H1 (cell line): Measurements from ENCODE around the gene PCDHA1. TPM values are rescaled to one million over a fixed set of nuclear protein-coding genes. Genes with fewer than 3 reads are reported as not detected.

ENCODE experiments used
- CTCF ChIA-PET: fragments of 300-600 bp; sonication (Branson Sonifier 250); formaldehyde crosslinking; loops from one replicate; lab custom pipeline; 2021; ENCODE audit not compliant: partially characterized antibody; lab: Charles Lee
- POLR2A ChIA-PET: fragments of 300-600 bp; sonication (Branson Sonifier 250); formaldehyde crosslinking; loops from one replicate; lab custom pipeline; 2021; ENCODE audit warnings: inconsistent platforms; ENCODE audit not compliant: partially characterized antibody; lab: Charles Lee
- DNase-seq, 2 experiments: peaks; one replicate each; pipeline versions ENCODE4 v3.0.0 to v3.0.0-alpha.2; 2010 to 2022; ENCODE audit warnings: low spot score in 2 of 2, low read depth in 1 of 2, mixed read lengths in 1 of 2
- FAIRE-seq: peaks from 2 replicates; lab custom pipeline; 2011; peaks lifted over from hg19 to GRCh38; lab: Jason Lieb, UNC
- H2AFZ ChIP-seq: 2 replicates; pipeline ENCODE4 v1.8.1; 2012; ENCODE audit warnings: low read length, inconsistent platforms
- H2AK5ac ChIP-seq: 2 replicates; pipeline ENCODE4 v1.6.1; 2013; ENCODE audit warnings: low read depth, low read length
- H2BK120ac ChIP-seq: replicated peaks from 2 replicates; pipeline ENCODE3; 2013; ENCODE audit warnings: low read depth, low read length, inconsistent platforms
- H2BK12ac ChIP-seq: 2 replicates; pipeline ENCODE4 v1.6.1; 2013; ENCODE audit warnings: low read depth, low read length
- H2BK15ac ChIP-seq: 2 replicates; pipeline ENCODE4 v1.6.1; 2013; ENCODE audit warnings: low read length
- H2BK20ac ChIP-seq: 2 replicates; pipeline ENCODE4 v1.6.1; 2013; ENCODE audit warnings: low read length
- H2BK5ac ChIP-seq: 2 replicates; pipeline ENCODE4 v1.6.1; 2013; ENCODE audit warnings: low read depth, low read length
- H3K14ac ChIP-seq: 2 replicates; pipeline ENCODE4 v1.6.1; 2013; ENCODE audit warnings: inconsistent platforms; ENCODE audit not compliant: insufficient read length
- H3K18ac ChIP-seq: 2 replicates; pipeline ENCODE4 v1.6.1; 2013; ENCODE audit warnings: low read length; ENCODE audit errors: extremely low read depth
- H3K23ac ChIP-seq: 2 replicates; pipeline ENCODE4 v1.6.1; 2013; ENCODE audit warnings: inconsistent platforms; ENCODE audit not compliant: insufficient read length
- H3K23me2 ChIP-seq: 2 replicates; pipeline ENCODE4 v1.6.1; 2013; ENCODE audit warnings: low read depth, low read length
- H3K27ac ChIP-seq: 2 replicates; pipeline ENCODE4 v1.6.1; 2011; ENCODE audit warnings: low read depth, low read length, inconsistent platforms
- H3K27me3 ChIP-seq, 4 experiments: replicated peaks in 1 of 4; 1 replicate in 1 of 4; 2 replicates in 3 of 4; pipeline versions ENCODE4 v1.6.1 to v1.8.1; 2011 to 2013; ENCODE audit warnings: low read length in 3 of 4, mild to moderate bottlenecking in 3 of 4, inconsistent platforms in 2 of 4, mixed read lengths in 2 of 4, moderate library complexity in 1 of 4; ENCODE audit not compliant: control insufficient read depth in 3 of 4, insufficient read depth in 3 of 4; ENCODE audit errors: extremely low read depth in 1 of 4
- H3K36me3 ChIP-seq, 4 experiments: 2 replicates each; pipeline versions ENCODE4 v1.6.1 to v1.8.1; 2011 to 2013; ENCODE audit warnings: mild to moderate bottlenecking in 4 of 4, low read length in 3 of 4, moderate library complexity in 2 of 4, control low read depth in 1 of 4, inconsistent platforms in 1 of 4; ENCODE audit not compliant: insufficient read depth in 4 of 4, control insufficient read depth in 2 of 4
- H3K4ac ChIP-seq: replicated peaks from 2 replicates; pipeline ENCODE3; 2013; ENCODE audit warnings: low read length, low read depth, mixed read lengths, inconsistent platforms; ENCODE audit not compliant: insufficient read length
- H3K4me1 ChIP-seq, 4 experiments: replicated peaks in 1 of 4; 1 replicate in 1 of 4; 2 replicates in 3 of 4; pipeline versions ENCODE4 v1.6.1 to v1.8.1; 2011 to 2013; ENCODE audit warnings: low read length in 3 of 4, inconsistent platforms in 2 of 4, mixed read lengths in 1 of 4; ENCODE audit not compliant: insufficient read depth in 4 of 4, control insufficient read depth in 3 of 4
- H3K4me2 ChIP-seq, 2 experiments: 2 replicates each; pipeline versions ENCODE4 v1.6.1 to v1.8.1; 2011 to 2013; ENCODE audit warnings: low read depth in 2 of 2, low read length in 2 of 2, control low read depth in 1 of 2, inconsistent platforms in 1 of 2, mild to moderate bottlenecking in 1 of 2; ENCODE audit not compliant: insufficient read depth in 1 of 2
- H3K4me3 ChIP-seq, 4 experiments: fragments of 200-600, 300-600 bp in 1 of 4; sonication (generic), shearing (Covaris generic), sonication (Bioruptor Twin) in 1 of 4; 2 replicates each; pipeline versions ENCODE4 v1.5.1 to v1.8.1; 2011 to 2016; ENCODE audit warnings: low read length in 4 of 4, low read depth in 3 of 4, control low read depth in 2 of 4, inconsistent platforms in 2 of 4, mild to moderate bottlenecking in 2 of 4, mixed read lengths in 1 of 4, moderate library complexity in 1 of 4; ENCODE audit not compliant: insufficient read depth in 2 of 4; ENCODE audit errors: extremely low read depth in 1 of 4
- H3K56ac ChIP-seq: replicated peaks from 2 replicates; pipeline ENCODE3; 2013; ENCODE audit warnings: low read depth, mild to moderate bottlenecking, mixed read lengths, low read length, inconsistent platforms; ENCODE audit not compliant: insufficient read length
- H3K79me1 ChIP-seq: 2 replicates; pipeline ENCODE4 v1.6.1; 2013; ENCODE audit warnings: low read depth, low read length, control low read depth
- H3K79me2 ChIP-seq, 2 experiments: 2 replicates each; pipeline versions ENCODE4 v1.6.1 to v1.8.1; 2012 to 2013; ENCODE audit warnings: low read length in 2 of 2, mild to moderate bottlenecking in 2 of 2, inconsistent platforms in 1 of 2; ENCODE audit not compliant: insufficient read depth in 2 of 2, control insufficient read depth in 1 of 2
- H3K9ac ChIP-seq, 4 experiments: replicated peaks in 1 of 4; 1 replicate in 1 of 4; 2 replicates in 3 of 4; pipeline versions ENCODE4 v1.6.1 to v1.8.1; 2011 to 2013; ENCODE audit warnings: low read depth in 3 of 4, low read length in 3 of 4, control low read depth in 2 of 4, mild to moderate bottlenecking in 2 of 4, moderate library complexity in 2 of 4, inconsistent platforms in 1 of 4; ENCODE audit errors: extremely low read depth in 1 of 4
- H3K9me3 ChIP-seq, 2 experiments: 2 replicates each; pipeline versions ENCODE4 v1.6.1 to v1.8.1; 2012 to 2013; ENCODE audit warnings: mild to moderate bottlenecking in 2 of 2, moderate library complexity in 2 of 2, control low read depth in 1 of 2, inconsistent platforms in 1 of 2, low read depth in 1 of 2, low read length in 1 of 2, mixed read lengths in 1 of 2; ENCODE audit not compliant: insufficient read depth in 2 of 2
- H4K20me1 ChIP-seq, 2 experiments: replicated peaks in 1 of 2; 2 replicates each; pipeline versions ENCODE3 to v1.8.1; 2011 to 2013; ENCODE audit warnings: inconsistent platforms in 2 of 2, low read length in 2 of 2, mild to moderate bottlenecking in 1 of 2; ENCODE audit not compliant: insufficient read depth in 2 of 2, control insufficient read depth in 1 of 2
- H4K5ac ChIP-seq: 2 replicates; pipeline ENCODE4 v1.6.1; 2013; ENCODE audit warnings: low read length, low read depth, mixed read lengths, inconsistent platforms; ENCODE audit not compliant: insufficient read length
- H4K8ac ChIP-seq: 2 replicates; pipeline ENCODE4 v1.8.0; 2013; ENCODE audit warnings: mild to moderate bottlenecking, moderate library complexity, low read length, inconsistent platforms; ENCODE audit not compliant: insufficient read depth; ENCODE audit errors: extremely low read depth
- H4K91ac ChIP-seq: replicated peaks from 2 replicates; pipeline ENCODE3; 2013; ENCODE audit warnings: low read length, mixed read lengths, inconsistent platforms; ENCODE audit not compliant: insufficient read length
- BACH1 ChIP-seq: IDR thresholded peaks from 2 replicates; pipeline ENCODE4 v1.6.1; 2012; ENCODE audit warnings: low read length, improper control_type of control experiment
- CBX8 ChIP-seq: fragments of 300-800, 300-1000 bp; sonication (generic); IDR thresholded peaks from 2 replicates; pipeline ENCODE4 v1.7.1; 2016; ENCODE audit warnings: low read depth, low read length, borderline replicate concordance
- CEBPB ChIP-seq: IDR thresholded peaks from 2 replicates; pipeline ENCODE4 v1.6.1; 2012; ENCODE audit warnings: low read depth, low read length
- CHD2 ChIP-seq: IDR thresholded peaks from 2 replicates; pipeline ENCODE4 v1.6.1; 2012; ENCODE audit warnings: low read length, improper control_type of control experiment
- CTBP2 ChIP-seq: IDR thresholded peaks from 2 replicates; pipeline ENCODE4 v1.7.0; 2011; ENCODE audit warnings: borderline replicate concordance, mild to moderate bottlenecking, moderate library complexity, mixed read lengths, low read length; ENCODE audit not compliant: insufficient read depth, insufficient read length
- CTCF ChIP-seq, 3 experiments: IDR thresholded peaks; 1 replicate in 2 of 3; 2 replicates in 1 of 3; pipeline versions ENCODE4 v1.5.1 to v1.6.1; 2011; ENCODE audit warnings: low read length in 3 of 3, mild to moderate bottlenecking in 3 of 3, inconsistent platforms in 2 of 3, low read depth in 1 of 3, moderate library complexity in 1 of 3; ENCODE audit not compliant: insufficient read depth in 1 of 3; ENCODE audit errors: control extremely low read depth in 1 of 3
- HDAC2 ChIP-seq, 2 experiments: fragments of 300-600 bp in 1 of 2; sonication (generic) in 1 of 2; IDR thresholded peaks; 2 replicates each; pipeline ENCODE4 v1.6.1; 2011 to 2012; ENCODE audit warnings: low read depth in 2 of 2, low read length in 2 of 2, mild to moderate bottlenecking in 2 of 2, moderate library complexity in 2 of 2, borderline replicate concordance in 1 of 2, inconsistent platforms in 1 of 2
- HDAC6 ChIP-seq: IDR thresholded peaks from one replicate; pipeline ENCODE4 v1.7.1; 2012; ENCODE audit warnings: low read depth, mild to moderate bottlenecking, inconsistent platforms, low read length, moderate library complexity
- NRF1 ChIP-seq: IDR thresholded peaks from 2 replicates; pipeline ENCODE4 v1.6.1; 2011; ENCODE audit warnings: mild to moderate bottlenecking, low read depth, low read length, improper control_type of control experiment
- SP1 ChIP-seq: IDR thresholded peaks from 2 replicates; pipeline ENCODE4 v1.6.1; 2011; ENCODE audit warnings: low read depth, low read length
- SRF ChIP-seq: IDR thresholded peaks from 2 replicates; pipeline ENCODE4 v1.6.1; 2011; ENCODE audit warnings: mild to moderate bottlenecking, low read depth, low read length, moderate library complexity
- USF2 ChIP-seq: IDR thresholded peaks from 2 replicates; pipeline ENCODE4 v1.6.1; 2011; ENCODE audit warnings: low read length, improper control_type of control experiment
- polyA plus RNA-seq, 7 experiments: library from polyadenylated mRNA; depleted of rRNA in 3 of 7; stranded (reverse) in 5 of 7; unstranded in 2 of 7; fragments of >200 nt in 5 of 7; fragments of 200-250 nt in 2 of 7; gene quantifications; 1 replicate in 5 of 7; 2 replicates in 1 of 7; 4 replicates in 1 of 7; pipeline versions ENCODE4 v1.2.1 to v1.2.3, GENCODE V29; 2011 to 2013; ENCODE audit warnings: missing spikeins in 2 of 7, mixed read lengths in 2 of 7
- total RNA-seq: library from RNA; stranded (reverse); fragmentation: NEBNext Ultra II Directional; extraction: Animal tissue kit (Norgen Biotek cat#: 25700); gene quantifications from 2 replicates; pipeline ENCODE4 v1.2.1, GENCODE V29; 2021

The PCDHA1 gene
- total and polyA plus RNA-seq, 2 of the 8 experiments (the other 6 are each of a cell fraction or from before 2014, with no cell fraction given): 0.23 to 0.50 TPM

GRCh38 chr5:141017943-141018342 lies 232.0 kb downstream of the PCDHA1 start:
- no peak overlapping the region for H2BK15ac ChIP-seq
- no peak for FAIRE-seq
- H2BK5ac ChIP-seq: no peak overlapping the region
- no peak overlapping the region for H2AFZ ChIP-seq
- no peak overlapping the region for H2AK5ac ChIP-seq
- no peak overlapping the region for H4K8ac ChIP-seq
- POLR2A ChIA-PET: interaction anchor here (0.7 to 1.4 kb wide), 2 partner anchors 14 to 16 kb away, joined by 3 to 5 read pairs; no protein-coding TSS in a partner anchor
- no peaks in the 10 kb centered on the region for H3K79me2 ChIP-seq
- no peaks in the 10 kb centered on the region for H3K4me1 ChIP-seq
- no peaks in the 10 kb centered on the region for H3K9me3 ChIP-seq
- H3K27ac ChIP-seq: no peak overlapping the region
- H2BK12ac ChIP-seq: no peak overlapping the region
- no peak overlapping the region for H2BK120ac ChIP-seq
- no peaks in the 10 kb centered on the region for H4K20me1 ChIP-seq
- H3K4me3 ChIP-seq: no peak overlapping the region
- H3K36me3 ChIP-seq: no peaks in the 10 kb centered on the region
- H3K56ac ChIP-seq: no peak overlapping the region
- CTCF ChIA-PET: interaction anchor here (0.9 to 3.9 kb wide), 7 partner anchors 11 to 142 kb away, joined by 3 to 17 read pairs (median 8); partner anchors contain the start of gene PCDHAC2
- H3K27me3 ChIP-seq: no peaks in the 10 kb centered on the region
- no peak overlapping the region for H3K9ac ChIP-seq
- no peak overlapping the region for H4K91ac ChIP-seq
- no peak overlapping the region for H3K18ac ChIP-seq
- no peak for DNase-seq
- no peak overlapping the region for H3K4ac ChIP-seq
- H2BK20ac ChIP-seq: no peak overlapping the region
- no peak overlapping the region for H3K4me2 ChIP-seq
- H3K23ac ChIP-seq: no peak overlapping the region
- no peak overlapping the region for H3K14ac ChIP-seq
- no peaks in the 10 kb centered on the region for H3K79me1 ChIP-seq
- H3K23me2 ChIP-seq: no peaks in the 10 kb centered on the region
- no peak overlapping the region for H4K5ac ChIP-seq
- TF ChIP-seq HDAC2 (IDR thresholded peaks at IDR 0.05; ENCODE audit: borderline replicate concordance in 1 of 2, low read depth in 2 of 2, low read length in 2 of 2): no peak
- no peak for TF ChIP-seq USF2
- TF ChIP-seq CHD2: no peak
- TF ChIP-seq CTCF (IDR thresholded peaks at IDR 0.05; ENCODE audit: control extremely low read depth in 1 of 3, insufficient read depth in 1 of 3, low read depth in 1 of 3, low read length in 3 of 3): no peak
- TF ChIP-seq CTBP2: no peak
- TF ChIP-seq SP1: no peak
- TF ChIP-seq NRF1: no peak
- TF ChIP-seq CBX8: no peak
- no peak for TF ChIP-seq SRF
- no peak for TF ChIP-seq CEBPB
- no peak for TF ChIP-seq HDAC6
- TF ChIP-seq BACH1: no peak
